Stimulated activated CD4-positive, alpha-beta T cell treated with anti-CD3 and anti-CD28 coated beads, Interleukin-15, amount 100 ng/mL, for 48 hours (primary cell): ENCODE data around the gene LRMDA.

ENCODE experiments used
- DNase-seq, 2 donors: peaks; one replicate each; pipeline ENCODE4 v3.0.0-alpha.2; 2020; ENCODE audit warnings: low read depth in 2 of 2

LRMDA gene

DNA sequence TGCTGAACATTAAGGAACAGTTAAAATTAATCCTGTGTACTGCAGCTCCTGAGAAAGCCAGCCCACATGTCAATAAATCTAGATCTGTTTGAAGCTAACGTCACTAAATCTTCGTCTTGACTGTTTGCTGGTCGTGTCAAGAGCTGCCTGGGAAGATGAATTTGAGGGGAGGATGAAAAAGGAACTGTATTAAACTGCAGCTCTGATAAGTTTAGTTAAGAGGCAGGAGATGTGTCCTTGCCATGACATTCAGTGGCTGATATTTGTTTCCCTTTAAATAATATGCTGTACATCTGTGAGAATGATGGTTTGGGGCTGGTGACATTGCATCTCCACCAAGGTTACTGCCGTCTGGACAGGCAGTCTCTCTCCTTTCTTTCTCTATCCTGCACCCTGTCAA is 435.3 kb downstream of the LRMDA start:
- DNase-seq, result no peak

DNA sequence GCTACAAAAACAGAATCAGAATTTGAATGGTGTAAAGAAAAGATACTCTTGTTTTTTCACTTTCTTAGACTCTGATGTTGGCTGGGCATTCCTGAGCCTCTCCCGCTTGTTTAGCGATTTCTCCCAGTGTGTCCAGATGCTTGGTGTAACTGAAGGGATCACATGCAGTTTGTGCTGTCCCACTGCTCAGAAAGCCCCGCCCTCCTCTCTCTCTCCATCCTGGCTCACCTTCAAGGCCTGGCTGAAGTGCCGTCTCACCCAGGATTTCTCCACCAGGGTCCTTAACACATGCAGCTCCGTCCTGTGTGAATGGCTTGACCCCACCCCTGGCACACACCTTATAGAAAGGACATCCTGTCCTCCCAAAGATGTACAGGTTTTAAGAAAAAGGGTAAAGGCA is 437.1 kb downstream of the LRMDA start:
- no peak for DNase-seq

GRCh38 chr10:75870039-75870645 is 438.7 kb downstream of the LRMDA start:
- DNase-seq, result no peak

GRCh38 chr10:75875740-75876139 is 444.3 kb downstream of the LRMDA start:
- no peak for DNase-seq

- DNase-seq, result no peak
These were observed 445.3 kb downstream of the LRMDA start for GRCh38 chr10:75876710-75877109.

DNA sequence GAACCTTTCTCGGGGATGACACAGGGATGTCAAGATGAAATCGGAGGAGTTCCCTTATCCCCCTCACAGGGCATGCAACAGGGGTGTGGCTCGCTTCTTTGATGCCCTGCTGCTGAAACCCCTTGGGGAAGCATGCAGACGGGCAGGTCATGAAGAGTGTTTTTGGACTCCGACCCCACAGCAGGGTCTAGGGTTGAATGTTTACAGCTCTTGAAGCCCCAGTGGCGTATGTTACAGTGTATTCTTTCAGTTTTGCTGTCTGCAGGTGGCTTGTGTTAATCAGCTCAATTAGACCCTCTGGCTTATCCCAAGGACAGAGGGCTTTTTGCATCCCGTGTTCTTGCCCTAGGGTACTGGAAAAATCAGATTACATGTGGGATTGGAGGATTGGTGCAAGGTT is 446.5 kb downstream of the LRMDA start:
- no peak for DNase-seq

DNA sequence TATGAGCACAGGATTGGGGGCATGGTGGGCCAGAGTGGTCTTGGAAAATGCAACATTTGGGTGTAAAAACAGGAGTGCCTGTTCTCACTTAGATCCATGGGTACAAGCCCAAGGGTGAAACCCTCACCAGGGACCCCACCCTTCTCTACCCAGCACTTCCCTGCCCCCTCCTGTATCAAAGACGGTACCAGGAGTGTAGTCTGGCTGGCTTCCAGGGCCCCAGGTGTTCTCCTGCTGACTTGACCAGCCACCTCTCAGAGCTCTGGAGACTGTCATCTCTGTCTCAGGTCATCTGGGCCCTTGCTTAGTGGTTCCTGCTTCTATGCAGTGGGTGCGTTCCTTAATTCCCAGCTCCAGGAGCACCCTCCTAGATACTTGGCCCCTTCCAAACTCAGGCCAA is 447.2 kb downstream of the LRMDA start:
- no peak for DNase-seq

GRCh38 chr10:75880031-75880775 is 448.8 kb downstream of the LRMDA start:
- DNase-seq, result no peak

DNA sequence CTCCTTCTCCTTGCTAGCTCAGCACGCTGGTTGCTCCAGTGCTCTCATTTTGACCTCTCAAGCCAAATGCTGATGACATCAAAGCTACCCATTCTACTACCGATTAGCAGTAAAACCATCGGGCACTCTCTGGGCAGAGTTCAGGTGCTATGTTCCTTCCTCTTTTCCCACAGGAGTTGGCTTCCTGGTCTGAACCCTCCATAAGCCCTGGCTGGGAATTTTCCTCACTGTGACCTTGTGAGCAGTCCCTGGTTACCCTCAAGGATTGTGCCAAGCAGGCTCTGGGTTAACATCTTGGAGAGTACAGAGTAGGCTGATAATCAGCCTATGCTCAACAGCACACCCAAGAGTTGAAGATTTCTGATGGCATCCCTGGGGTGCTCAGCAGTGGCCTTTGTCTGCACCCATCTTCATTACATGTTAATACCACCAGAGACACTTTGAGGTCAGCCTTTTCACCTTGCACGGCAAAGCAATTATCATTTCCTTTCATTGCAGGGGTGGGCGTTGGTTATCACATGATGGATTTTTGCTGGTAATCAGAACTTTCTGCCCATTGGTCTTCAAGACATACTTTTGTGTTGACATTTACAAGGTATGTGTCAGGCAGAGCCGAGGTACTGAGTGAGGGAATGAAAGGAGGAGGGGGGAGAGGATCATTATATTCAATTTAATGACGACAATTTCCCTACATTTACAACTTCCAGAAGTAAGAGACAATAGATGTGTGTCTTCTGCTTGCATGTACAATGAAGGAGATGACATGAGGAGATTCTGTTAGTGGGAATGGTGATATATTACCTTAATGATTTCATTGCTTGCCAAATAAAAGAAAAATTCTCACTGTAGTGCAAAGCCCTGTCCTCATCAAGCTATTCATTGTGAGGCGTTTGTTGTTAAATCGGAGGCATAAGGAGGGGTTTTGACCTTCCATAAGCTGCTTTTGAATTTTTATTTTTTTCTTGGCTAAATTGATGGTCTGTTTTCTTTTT is 452.0 kb downstream of the LRMDA start:
- no peak for DNase-seq

GRCh38 chr10:75884808-75885207 is 453.4 kb downstream of the LRMDA start:
- no peak for DNase-seq

- DNase-seq, result no peak
These were observed 455.9 kb downstream of the LRMDA start for GRCh38 chr10:75887369-75887768.

- DNase-seq, result no peak
These were observed 456.7 kb downstream of the LRMDA start for GRCh38 chr10:75887992-75888680.

GRCh38 chr10:75889051-75889450 is 457.6 kb downstream of the LRMDA start:
- no peak for DNase-seq

- DNase-seq, result no peak
These were observed 463.3 kb downstream of the LRMDA start for GRCh38 chr10:75894761-75895160.

- DNase-seq, result no peak
These were observed 463.8 kb downstream of the LRMDA start for GRCh38 chr10:75895259-75895658.

DNA sequence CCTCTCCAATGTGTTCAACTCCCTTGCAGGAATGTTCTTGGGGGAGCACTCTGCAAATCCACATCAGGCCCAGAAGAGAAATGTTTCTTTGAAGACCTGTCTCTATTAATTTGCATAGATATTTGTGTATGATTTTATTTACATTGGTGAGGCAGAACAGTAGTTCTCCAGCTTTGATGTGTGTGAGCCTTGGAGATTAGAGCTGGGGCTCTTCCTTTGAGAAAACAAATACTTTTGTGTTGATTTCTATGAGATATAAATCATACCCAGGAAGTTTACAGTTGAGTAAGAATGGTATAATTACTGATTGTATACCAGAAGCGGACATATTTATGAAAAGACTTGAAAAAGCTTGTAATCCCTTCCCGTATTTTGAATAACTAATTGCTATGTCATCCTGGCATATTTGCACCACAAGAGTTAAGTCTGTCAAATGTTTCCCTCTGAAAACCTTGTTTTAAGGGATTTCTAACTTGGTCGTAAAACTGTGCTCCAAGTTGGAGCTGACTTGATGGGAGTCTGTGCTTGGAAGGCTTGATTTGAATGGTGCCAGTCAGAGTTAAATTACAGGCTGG is 468.5 kb downstream of the LRMDA start:
- DNase-seq, result no peak

DNA sequence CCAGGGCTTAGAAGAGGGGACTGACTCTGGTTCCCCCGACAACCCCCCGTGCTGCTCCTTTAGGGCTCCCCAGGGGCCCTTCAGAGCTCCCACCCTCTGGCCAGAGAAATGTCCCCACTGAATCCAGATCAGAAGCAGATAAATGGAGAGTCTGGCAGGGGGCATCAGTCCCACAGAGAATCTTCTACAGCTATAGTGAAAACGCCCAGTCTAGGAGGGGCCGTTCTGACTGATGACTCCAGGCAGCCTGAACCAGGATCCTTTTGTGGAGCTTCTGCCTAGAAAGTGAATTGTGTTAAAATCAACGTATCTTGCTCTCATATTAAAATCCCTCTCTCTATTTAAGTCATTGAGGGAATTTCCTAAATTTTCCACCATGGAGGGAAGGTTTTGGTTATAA is 471.4 kb downstream of the LRMDA start:
- DNase-seq, result no peak

GRCh38 chr10:75904499-75905283 is 473.3 kb downstream of the LRMDA start:
- DNase-seq, result no peak

DNA sequence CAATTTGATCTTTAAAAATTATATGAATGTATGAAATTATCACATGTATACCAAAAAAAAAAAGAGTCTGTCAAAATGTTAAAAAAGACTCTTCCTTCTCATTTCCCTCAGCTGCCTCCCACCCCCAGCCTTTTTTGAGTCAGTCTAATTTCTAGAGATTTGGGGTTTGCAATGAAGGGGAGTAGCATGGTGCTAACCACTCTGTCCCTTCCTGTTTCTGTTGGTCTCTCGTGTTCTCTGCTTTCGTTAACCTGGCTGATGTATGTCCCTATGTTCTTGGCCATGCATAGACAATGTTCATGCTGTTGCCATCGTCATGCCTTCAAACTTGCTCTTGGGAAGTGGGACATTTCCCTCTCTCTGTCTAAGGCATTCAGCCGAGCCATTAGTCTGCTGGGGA is 474.1 kb downstream of the LRMDA start:
- no peak for DNase-seq

DNA sequence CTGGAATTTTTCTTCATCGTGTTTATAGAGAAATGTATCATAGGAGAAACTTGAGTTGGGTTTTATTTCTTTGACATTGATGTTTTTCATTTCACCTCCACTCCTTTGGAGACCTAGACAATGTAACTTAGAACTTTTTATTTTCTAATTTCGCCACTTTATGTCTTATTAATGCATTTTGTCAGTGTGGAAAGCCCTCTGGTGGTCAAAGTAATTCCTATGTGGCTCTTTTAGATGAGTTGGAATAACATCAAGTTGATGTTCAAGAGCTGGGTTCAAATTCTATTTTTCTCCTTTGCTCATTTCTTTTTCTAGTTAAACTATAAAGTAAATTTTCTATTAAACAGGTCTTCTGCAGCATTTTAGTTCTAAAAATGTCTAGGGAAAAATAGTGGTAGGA is 478.6 kb downstream of the LRMDA start:
- DNase-seq, result no peak

GRCh38 chr10:75911426-75911825 is 480.0 kb downstream of the LRMDA start:
- DNase-seq, result no peak
